CD4-positive, alpha-beta T cell (primary cell): ENCODE measurements around the gene SLC24A5. TPM values are rescaled to one million over a fixed set of nuclear protein-coding genes. Genes with fewer than 3 reads are reported as not detected.

Experiments
- ATAC-seq: fragments of 200-7000 bp; cut with Tn5 transposase; one replicate; pipeline ENCODE4 v1.10.0; 2022; ENCODE audit warnings: mild to moderate bottlenecking; ENCODE audit not compliant: poor library complexity
- CTCF ChIA-PET: fragments of 350-600 bp; sonication (Branson Sonifier 250); formaldehyde crosslinking; loops from one replicate; lab custom pipeline; 2021; ENCODE audit warnings: antibody characterized with exemption, inconsistent platforms; lab: Charles Lee
- POLR2A ChIA-PET: fragments of 350-600 bp; sonication (Branson Sonifier 250); formaldehyde crosslinking; loops from one replicate; lab custom pipeline; 2021; ENCODE audit warnings: antibody characterized with exemption, inconsistent platforms; lab: Charles Lee
- DNase-seq, 14 experiments: peaks; one replicate each; pipeline ENCODE4 v3.0.0-alpha.2; 2013 to 2020; ENCODE audit warnings: mixed read lengths in 2 of 14
- H3K27ac ChIP-seq, 2 donors: one replicate each; pipeline versions ENCODE4 v1.5.1 to v1.7.0; 2013; ENCODE audit warnings: low read length in 2 of 2, low read depth in 1 of 2, mild to moderate bottlenecking in 1 of 2
- H3K27me3 ChIP-seq, 2 experiments: 1 replicate in 1 of 2; 2 replicates in 1 of 2; pipeline versions ENCODE4 v1.6.1 to v1.7.0; 2013; ENCODE audit warnings: low read length in 2 of 2, control low read depth in 1 of 2, mild to moderate bottlenecking in 1 of 2, moderate library complexity in 1 of 2; ENCODE audit not compliant: insufficient read depth in 2 of 2, control insufficient read depth in 1 of 2
- H3K36me3 ChIP-seq: one replicate; pipeline ENCODE4 v1.6.1; 2013; ENCODE audit warnings: low read length, control low read depth; ENCODE audit not compliant: insufficient read depth
- H3K4me1 ChIP-seq: one replicate; pipeline ENCODE4 v1.6.1; 2013; ENCODE audit warnings: low read length, control low read depth; ENCODE audit not compliant: insufficient read depth
- H3K4me3 ChIP-seq: one replicate; pipeline ENCODE4 v1.5.1; 2013; ENCODE audit warnings: mild to moderate bottlenecking, low read length, moderate library complexity
- H3K9me3 ChIP-seq, 2 experiments: 1 replicate in 1 of 2; 2 replicates in 1 of 2; pipeline versions ENCODE4 v1.6.1 to v1.7.0; 2013; ENCODE audit warnings: low read length in 2 of 2, mild to moderate bottlenecking in 2 of 2, control low read depth in 1 of 2, moderate library complexity in 1 of 2; ENCODE audit not compliant: control insufficient read depth in 1 of 2, insufficient read depth in 1 of 2
- H3K27ac Mint-ChIP-seq: one replicate; pipeline ENCODE4 v1.8.0; 2020; ENCODE audit warnings: mixed read lengths
- H3K27me3 Mint-ChIP-seq: one replicate; pipeline ENCODE4 v1.8.0; 2021; ENCODE audit warnings: mixed read lengths
- H3K36me3 Mint-ChIP-seq: one replicate; pipeline ENCODE4 v1.8.0; 2021; ENCODE audit warnings: low read depth, mixed read lengths
- H3K4me1 Mint-ChIP-seq: one replicate; pipeline ENCODE4 v1.8.0; 2021; ENCODE audit warnings: low read depth, mixed read lengths
- H3K4me3 Mint-ChIP-seq: one replicate; pipeline ENCODE4 v1.8.0; 2020; ENCODE audit warnings: mild to moderate bottlenecking, mixed read lengths
- H3K9me3 Mint-ChIP-seq: one replicate; pipeline ENCODE4 v1.8.0; 2020; ENCODE audit warnings: mixed read lengths
- CTCF ChIP-seq: fragments of 200-600 bp; IDR thresholded peaks from one replicate; pipeline ENCODE4 v1.8.0; 2022; ENCODE audit warnings: antibody characterized with exemption, mild to moderate bottlenecking
- intact Hi-C, 2 experiments: fragments of 100-400 bp; cut with DNase I in 1 of 2; cut with micrococcal nuclease in 1 of 2; formaldehyde crosslinking; loops; one replicate each; pipeline versions ENCODE4 v1.15.1 to v1.9.0; 2023 to 2025; cut with DNase I, micrococcal nuclease
- total RNA-seq, 174 experiments: library from RNA in 2 of 174; stranded (reverse) in 2 of 174; gene quantifications; one replicate each; pipeline ENCODE4 v1.2.3 and lab custom pipeline; 2021 to 2026

Gene SLC24A5
- total RNA-seq, 2 experiments from 2014 or later = not detected

DNA sequence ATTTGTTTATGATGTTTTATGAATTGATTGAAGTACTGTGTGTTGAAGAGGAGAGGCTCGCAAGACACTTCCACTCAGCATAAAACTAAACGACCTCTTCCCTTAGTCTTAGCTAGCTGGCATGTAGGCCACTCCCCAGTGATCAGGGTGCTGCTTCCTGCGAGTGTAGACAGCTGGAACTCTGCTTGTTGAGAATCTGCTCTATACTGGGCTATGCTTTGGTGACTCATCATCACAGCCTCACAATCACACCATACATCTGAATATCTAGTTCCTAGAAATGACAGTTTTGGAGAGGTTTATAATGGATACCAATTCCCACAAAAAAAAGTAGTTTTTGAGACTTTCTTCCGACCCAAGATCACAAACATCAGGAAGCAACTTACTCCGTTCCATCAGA lies 1.5 kb upstream of the SLC24A5 start:
- ATAC-seq (no peak), DNase-seq (no peak)
- no peak overlapping the region for H3K4me3 Mint-ChIP-seq
- no peaks in the 10 kb centered on the region for H3K4me1 ChIP-seq
- no peak overlapping the region for H3K27ac Mint-ChIP-seq
- no peak overlapping the region for H3K27ac ChIP-seq
- H3K9me3 Mint-ChIP-seq = peaks cover 2% of the 10 kb centered on the region
- H3K36me3 ChIP-seq = no peaks in the 10 kb centered on the region
- H3K9me3 ChIP-seq = no peaks in the 10 kb centered on the region
- H3K36me3 Mint-ChIP-seq = no peaks in the 10 kb centered on the region
- CTCF ChIA-PET = no interaction called here
- no peaks in the 10 kb centered on the region for H3K27me3 ChIP-seq
- intact Hi-C loops = loop anchor here in 1 of 2 experiments (10.0 kb wide), 1 partner anchor 166 kb away; no protein-coding TSS in a partner anchor
- H3K27me3 Mint-ChIP-seq = peaks cover 18% of the 10 kb centered on the region
- H3K4me1 Mint-ChIP-seq = no peaks in the 10 kb centered on the region
- TF ChIP-seq CTCF = no peak
- POLR2A ChIA-PET = no interaction called here
- no peak overlapping the region for H3K4me3 ChIP-seq

DNA sequence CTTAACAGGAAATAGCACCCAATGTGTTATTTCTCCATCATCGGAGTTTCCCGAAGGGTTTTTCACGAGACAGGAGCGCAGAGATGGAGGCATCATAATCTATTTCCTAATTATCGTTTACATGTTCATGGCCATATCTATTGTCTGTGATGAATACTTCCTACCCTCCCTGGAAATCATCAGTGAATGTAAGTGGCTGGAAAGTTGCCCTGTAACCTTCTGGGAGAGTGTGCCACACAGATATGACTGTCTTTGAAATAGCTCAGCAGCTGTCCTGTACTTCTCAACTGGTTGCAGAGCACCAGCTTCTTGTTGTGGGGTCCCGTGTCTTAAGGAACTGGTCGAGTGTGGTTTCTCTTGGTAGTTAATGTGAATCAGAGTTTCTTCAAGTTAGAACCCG lies 1.1 kb downstream of the SLC24A5 start:
- Histone ChIP-seq H3K27ac (no peak overlapping the region), H3K36me3 (no peaks in the 10 kb centered on the region), H3K4me3 (no peak overlapping the region), H3K4me1 (no peaks in the 10 kb centered on the region), H3K9me3 (no peaks in the 10 kb centered on the region), H3K27me3 (no peaks in the 10 kb centered on the region)
- H3K9me3 Mint-ChIP-seq = peaks cover 2% of the 10 kb centered on the region
- no peaks in the 10 kb centered on the region for H3K36me3 Mint-ChIP-seq
- no peak overlapping the region for H3K27ac Mint-ChIP-seq
- H3K27me3 Mint-ChIP-seq = peaks cover 5% of the 10 kb centered on the region
- ChIA-PET CTCF (no interaction called here), POLR2A (no interaction called here)
- H3K4me3 Mint-ChIP-seq = no peak overlapping the region
- no peak for TF ChIP-seq CTCF
- no peaks in the 10 kb centered on the region for H3K4me1 Mint-ChIP-seq
- ATAC-seq = no peak
- DNase-seq = no peak
- intact Hi-C loops = no loop called here

DNA sequence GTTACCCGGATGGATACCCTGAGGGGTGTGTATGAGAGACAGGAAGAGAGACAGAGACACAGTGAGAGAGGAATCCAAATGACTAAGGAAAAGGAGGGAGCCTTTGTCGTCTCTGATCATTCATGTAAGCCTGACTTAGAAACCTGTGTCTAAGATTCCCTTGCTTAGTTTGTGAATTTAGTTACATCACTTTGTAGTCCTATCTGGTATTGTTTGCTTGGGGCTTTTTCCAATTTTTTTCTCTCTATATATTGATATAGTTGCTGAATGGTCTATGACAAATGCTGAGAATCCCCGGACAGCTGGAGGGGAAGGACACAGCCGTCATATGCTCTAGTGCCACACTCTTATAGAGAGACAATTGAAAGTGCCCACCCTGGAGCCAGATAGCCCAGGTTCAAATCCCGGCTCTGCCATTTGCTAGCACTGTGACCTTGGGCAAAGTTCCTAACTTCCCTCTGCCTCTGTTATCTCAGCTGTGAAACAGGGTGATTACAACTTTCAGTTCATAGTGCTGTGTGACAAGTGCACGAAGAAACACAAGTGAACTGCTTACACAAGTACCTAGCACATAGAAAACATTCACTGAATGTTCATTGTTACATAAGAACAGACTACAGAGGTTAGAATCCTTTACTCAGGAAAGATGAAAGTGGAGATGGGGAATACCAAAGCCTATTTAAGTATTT lies 6.0 kb downstream of the SLC24A5 start:
- no peak overlapping the region for H3K27ac ChIP-seq
- Mint-ChIP-seq H3K4me3 (no peak overlapping the region), H3K27me3 (peaks cover 6% of the 10 kb centered on the region), H3K4me1 (no peaks in the 10 kb centered on the region), H3K27ac (no peak overlapping the region), H3K9me3 (no peaks in the 10 kb centered on the region), H3K36me3 (no peaks in the 10 kb centered on the region)
- POLR2A ChIA-PET = no interaction called here
- DNase-seq (no peak), ATAC-seq (no peak)
- no peak for TF ChIP-seq CTCF
- no peaks in the 10 kb centered on the region for H3K4me1 ChIP-seq
- CTCF ChIA-PET = no interaction called here
- no peaks in the 10 kb centered on the region for H3K36me3 ChIP-seq
- H3K27me3 ChIP-seq = no peaks in the 10 kb centered on the region
- no peaks in the 10 kb centered on the region for H3K9me3 ChIP-seq
- intact Hi-C loops = no loop called here
- H3K4me3 ChIP-seq = no peak overlapping the region
